K562 (cell line): ENCODE measurements around the gene JSRP1. TPM values are rescaled to one million over a fixed set of nuclear protein-coding genes. Genes with fewer than 3 reads are reported as not detected.
A peak's percentile ranks its signal among the peaks of the same experiment; 100 is the strongest.

Source experiments
- C11orf30 ChIP-seq: fragments of 450-650 bp; IDR thresholded peaks from 2 replicates; pipeline ENCODE4 v1.6.1; 2016; ENCODE audit warnings: low read depth, mild to moderate bottlenecking
- CC2D1A ChIP-seq: fragments of 450-650 bp; IDR thresholded peaks from 2 replicates; pipeline ENCODE4 v1.6.1; 2017; ENCODE audit warnings: mild to moderate bottlenecking
- CHD1 ChIP-seq: fragments of 200-600 bp; sonication (generic); IDR thresholded peaks from one replicate; pipeline ENCODE4 v1.6.1; 2012; ENCODE audit warnings: mild to moderate bottlenecking, moderate library complexity, low read length, inconsistent platforms
- CLOCK ChIP-seq: fragments of 250-450 bp; sonication (Bioruptor Pico); IDR thresholded peaks from 2 replicates; pipeline ENCODE4 v1.4.0; 2020; ENCODE audit warnings: mild to moderate bottlenecking, moderate library complexity, borderline replicate concordance
- CREB1 ChIP-seq, 2 experiments: sonication (generic) in 1 of 2; formaldehyde crosslinking in 1 of 2; IDR thresholded peaks; 2 replicates each; pipeline versions ENCODE4 v1.6.1 to v1.8.0; 2012 to 2022; ENCODE audit warnings: inconsistent platforms in 1 of 2, mild to moderate bottlenecking in 1 of 2, missing genetic modification reagents in 1 of 2, moderate library complexity in 1 of 2
- DPF2 ChIP-seq: fragments of 450-650 bp; IDR thresholded peaks from 2 replicates; pipeline ENCODE4 v1.6.1; 2016
- GATAD2B ChIP-seq: fragments of 450-650 bp; IDR thresholded peaks from 2 replicates; pipeline ENCODE4 v1.6.1; 2017; ENCODE audit warnings: mild to moderate bottlenecking, borderline replicate concordance
- HOMEZ ChIP-seq: fragments of 250-450 bp; sonication (Bioruptor Pico); IDR thresholded peaks from 2 replicates; pipeline ENCODE4 v1.4.0; 2020; ENCODE audit warnings: mild to moderate bottlenecking, moderate library complexity
- LARP7 ChIP-seq: fragments of 450-650 bp; IDR thresholded peaks from 2 replicates; pipeline ENCODE4 v1.6.1; 2016
- LCOR ChIP-seq: sonication (generic); formaldehyde crosslinking; IDR thresholded peaks from 2 replicates; pipeline ENCODE4 v1.8.0; 2022; ENCODE audit warnings: mild to moderate bottlenecking, missing genetic modification reagents
- MEIS2 ChIP-seq: fragments of 450-650 bp; IDR thresholded peaks from 2 replicates; pipeline ENCODE4 v1.6.1; 2014; ENCODE audit warnings: mild to moderate bottlenecking; ENCODE audit not compliant: partially characterized antibody
- MLLT1 ChIP-seq, 2 experiments: fragments of 450-650 bp; IDR thresholded peaks; 2 replicates each; pipeline ENCODE4 v1.6.1; 2016
- MYNN ChIP-seq, 2 experiments: sonication (generic); formaldehyde crosslinking in 1 of 2; IDR thresholded peaks; 2 replicates each; pipeline versions ENCODE4 v1.5.0 to v1.6.1; 2016 to 2020; ENCODE audit warnings: antibody characterized with exemption in 1 of 2, missing genetic modification reagents in 1 of 2
- PCBP1 ChIP-seq: fragments of 200-400 bp; formaldehyde crosslinking; IDR thresholded peaks from 2 replicates; pipeline ENCODE4 v1.6.1; 2018; ENCODE audit warnings: mild to moderate bottlenecking, low read depth, low read length; ENCODE audit not compliant: poor library complexity, severe bottlenecking
- RHOXF2B ChIP-seq: fragments of 250-450 bp; sonication (Bioruptor Pico); conservative IDR thresholded peaks from 2 replicates; pipeline ENCODE4 v1.5.1; 2021
- SIN3A ChIP-seq, 2 experiments: fragments of 150-350 bp in 1 of 2; IDR thresholded peaks; 2 replicates each; pipeline ENCODE4 v1.6.1; 2011 to 2016; ENCODE audit warnings: borderline replicate concordance in 2 of 2, low read depth in 2 of 2, low read length in 2 of 2, mild to moderate bottlenecking in 2 of 2, moderate library complexity in 2 of 2; ENCODE audit not compliant: control insufficient read depth in 1 of 2
- SMAD3 ChIP-seq: fragments of 450-650 bp; formaldehyde crosslinking; conservative IDR thresholded peaks from 2 replicates; pipeline ENCODE4 v1.4.0; 2020; ENCODE audit warnings: mild to moderate bottlenecking
- SMARCE1 ChIP-seq: fragments of 450-650 bp; IDR thresholded peaks from 2 replicates; pipeline ENCODE4 v1.7.1; 2016; ENCODE audit warnings: mild to moderate bottlenecking
- STAT6 ChIP-seq: sonication (generic); formaldehyde crosslinking; IDR thresholded peaks from 2 replicates; pipeline ENCODE4 v1.8.1; 2023; ENCODE audit warnings: mild to moderate bottlenecking, missing genetic modification reagents
- ZEB2 ChIP-seq: fragments of 450-650 bp; IDR thresholded peaks from 2 replicates; pipeline ENCODE4 v1.6.1; 2016
- ZKSCAN3 ChIP-seq: fragments of 250-450 bp; sonication (Bioruptor Pico); IDR thresholded peaks from 2 replicates; pipeline ENCODE4 v1.4.0; 2020
- ZNF133 ChIP-seq: fragments of 250-450 bp; sonication (Bioruptor Pico); IDR thresholded peaks from 2 replicates; pipeline ENCODE4 v1.4.0; 2020; ENCODE audit warnings: mild to moderate bottlenecking
- ZNF445 ChIP-seq: fragments of 250-450 bp; sonication (Bioruptor Pico); IDR thresholded peaks from 2 replicates; pipeline ENCODE4 v1.4.0; 2020; ENCODE audit warnings: low read depth, mild to moderate bottlenecking, moderate library complexity
- polyA plus RNA-seq, 8 experiments: library from polyadenylated mRNA; depleted of rRNA in 4 of 8; stranded (reverse) in 5 of 8; unstranded in 3 of 8; fragments of >200 nt; fragmentation: Nextera tagmentation in 2 of 8; fragmentation: Illumina TruSeq in 1 of 8; extraction: Ambion mirVana in 2 of 8; extraction: Trizol in 1 of 8; gene quantifications; 2 replicates each; pipeline versions ENCODE4 v1.2.1 to v1.2.3, GENCODE V29; 2011 to 2014; ENCODE audit warnings: inconsistent platforms in 1 of 8, missing spikeins in 1 of 8
- total RNA-seq, 7 experiments: library from RNA; depleted of rRNA in 6 of 7; stranded (reverse); fragments of >200 nt in 6 of 7; fragmentation: Illumina TruSeq in 2 of 7; extraction: Trizol in 2 of 7; gene quantifications; 2 replicates each; pipeline versions ENCODE4 v1.2.1 to v1.2.3, GENCODE V29; 2011 to 2021; ENCODE audit warnings: low replicate concordance in 1 of 7

JSRP1 gene
- total and polyA plus RNA-seq, 9 of the 15 experiments (the other 6 are each of a cell fraction or from before 2014, with no cell fraction given), result 0.08 to 1.2 (median 0.51) TPM; not detected in 4

GRCh38 chr19:2270157-2270422 lies 13.9 kb upstream of the JSRP1 start (continued):
- TF ChIP-seq HOMEZ (CRISPR knock-in tag) (no peak), ZNF445 (CRISPR knock-in tag) (no peak), ZKSCAN3 (CRISPR knock-in tag) (no peak), C11orf30 (peak; percentile 52), GATAD2B (no peak), CREB1 (IDR thresholded peaks at IDR 0.05) (no peak), CREB1 (CRISPR knock-in tag; IDR thresholded peaks at IDR 0.05) (0 out of 2 replicates have a peak, but pooled peaks have one; percentile 4), CC2D1A (no peak), MEIS2 (no peak), ZEB2 (no peak), DPF2 (no peak), PCBP1 (peak; percentile 9), MYNN (IDR thresholded peaks at IDR 0.05) (no peak), MYNN (CRISPR knock-in tag; IDR thresholded peaks at IDR 0.05) (no peak), SMAD3 (no peak), CHD1 (peak; percentile 78), LARP7 (no peak; the same call in 1 of the 2 replicates), SMARCE1 (no peak), RHOXF2B (no peak), STAT6 (CRISPR knock-in tag) (no peak), CLOCK (CRISPR knock-in tag) (no peak), LCOR (no peak), ZNF133 (CRISPR knock-in tag) (no peak), SIN3A (IDR thresholded peaks at IDR 0.05; ENCODE audit: borderline replicate concordance in 2 of 2, control insufficient read depth in 1 of 2, low read depth in 2 of 2, low read length in 2 of 2) (peak; percentile 24 to 85; a peak in 1 of 4 replicates), MLLT1 (IDR thresholded peaks at IDR 0.05) (no peak)
